ENCODE measurements around the gene ALOX12.
"Not testable (repeated sequence)": the region's sequence is repeated elsewhere in the genome, so short reads cannot be mapped to it uniquely, and the experiment has no call there.

Gene ALOX12

GRCh38 chr17:7046127-7046724 lies 50.4 kb downstream of the ALOX12 start:
- no peak for DNase-seq (ENCODE audit: low spot score)

GRCh38 chr17:7046725-7047397 lies 51.0 kb downstream of the ALOX12 start:
- DNase-seq (ENCODE audit: low spot score) = not testable (repeated sequence)

- no peak for DNase-seq (ENCODE audit: low spot score)
Measured at GRCh38 chr17:7047566-7047965, 51.7 kb downstream of the ALOX12 start.

GRCh38 chr17:7048968-7049367 lies 53.1 kb downstream of the ALOX12 start:
- DNase-seq (ENCODE audit: low spot score) = no peak

GRCh38 chr17:7050583-7050982 lies 54.7 kb downstream of the ALOX12 start:
- not testable (repeated sequence) for DNase-seq (ENCODE audit: low spot score)

- DNase-seq (ENCODE audit: low spot score) = no peak
Measured at GRCh38 chr17:7056386-7056785, 60.5 kb downstream of the ALOX12 start.

GRCh38 chr17:7058831-7059447 lies 63.1 kb downstream of the ALOX12 start:
- no peak for DNase-seq (ENCODE audit: low spot score)

Measured in putamen (tissue), 1 donor.